Measurements from ENCODE around the gene CDCA8.

DNA sequence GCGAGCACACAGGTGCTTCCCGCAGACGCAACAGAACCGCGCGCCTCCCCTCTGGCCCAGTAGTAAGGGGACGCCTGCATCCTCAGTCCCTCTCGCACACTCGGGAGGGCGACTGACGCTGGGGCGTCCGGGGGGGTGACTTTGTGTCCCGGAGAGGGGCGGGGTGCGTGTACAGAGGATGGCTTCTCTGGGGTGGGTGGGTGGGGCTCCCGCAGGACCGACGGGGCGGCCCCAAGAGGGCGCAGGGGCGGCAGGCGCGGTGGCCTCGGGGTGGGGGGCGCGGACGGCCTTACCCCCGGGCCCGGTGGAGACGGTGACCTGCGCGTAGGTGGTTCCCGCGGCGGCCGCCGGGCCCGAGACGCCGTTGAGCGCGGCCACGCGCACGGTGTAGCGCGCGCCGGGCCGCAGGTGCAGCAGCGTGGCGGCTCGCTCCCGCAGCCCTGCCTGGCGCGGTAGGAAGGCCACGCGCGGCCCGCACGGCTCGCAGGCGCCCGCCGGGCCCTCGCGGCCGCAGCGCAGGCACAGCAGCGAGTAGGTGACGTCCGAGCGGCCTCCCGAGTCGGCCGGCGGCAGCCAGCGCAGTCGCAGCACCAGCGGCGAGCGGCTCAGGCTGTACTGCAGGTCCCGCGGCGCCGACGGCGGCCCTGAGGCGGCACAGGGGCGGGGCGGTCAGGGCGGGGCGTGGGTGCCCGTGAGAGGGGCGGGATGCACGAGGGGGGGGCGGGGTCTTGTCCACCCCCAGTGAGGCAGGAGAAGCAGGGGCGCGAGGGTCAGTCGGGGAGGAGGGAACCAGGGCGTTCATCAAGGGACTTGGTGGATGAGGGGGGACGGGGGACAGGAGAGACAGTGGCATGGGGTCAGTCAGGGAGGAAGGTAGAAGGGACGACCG lies 60.5 kb downstream of the CDCA8 start:
- TF ChIP-seq EZH2 (IDR thresholded peaks at IDR 0.05; ENCODE audit: low read depth): no peak
- TF ChIP-seq, protein P1, sequence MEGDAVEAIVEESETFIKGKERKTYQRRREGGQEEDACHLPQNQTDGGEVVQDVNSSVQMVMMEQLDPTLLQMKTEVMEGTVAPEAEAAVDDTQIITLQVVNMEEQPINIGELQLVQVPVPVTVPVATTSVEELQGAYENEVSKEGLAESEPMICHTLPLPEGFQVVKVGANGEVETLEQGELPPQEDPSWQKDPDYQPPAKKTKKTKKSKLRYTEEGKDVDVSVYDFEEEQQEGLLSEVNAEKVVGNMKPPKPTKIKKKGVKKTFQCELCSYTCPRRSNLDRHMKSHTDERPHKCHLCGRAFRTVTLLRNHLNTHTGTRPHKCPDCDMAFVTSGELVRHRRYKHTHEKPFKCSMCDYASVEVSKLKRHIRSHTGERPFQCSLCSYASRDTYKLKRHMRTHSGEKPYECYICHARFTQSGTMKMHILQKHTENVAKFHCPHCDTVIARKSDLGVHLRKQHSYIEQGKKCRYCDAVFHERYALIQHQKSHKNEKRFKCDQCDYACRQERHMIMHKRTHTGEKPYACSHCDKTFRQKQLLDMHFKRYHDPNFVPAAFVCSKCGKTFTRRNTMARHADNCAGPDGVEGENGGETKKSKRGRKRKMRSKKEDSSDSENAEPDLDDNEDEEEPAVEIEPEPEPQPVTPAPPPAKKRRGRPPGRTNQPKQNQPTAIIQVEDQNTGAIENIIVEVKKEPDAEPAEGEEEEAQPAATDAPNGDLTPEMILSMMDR (conservative IDR thresholded peaks at IDR 0.05): no peak

Measured in PC-9 (cell line).